Peyer's patch (tissue), 4 donors: Measurements from ENCODE around the gene PDSS2. TPM values are rescaled to one million over a fixed set of nuclear protein-coding genes. Genes with fewer than 3 reads are reported as not detected.

Source experiments
- DNase-seq, 3 donors: peaks; one replicate each; pipeline ENCODE4 v3.0.0-alpha.2; 2017 to 2019
- H3K27ac ChIP-seq, 4 donors: fragments of 200-600 bp; sonication (generic); one replicate each; pipeline ENCODE4 v1.5.1; 2016 to 2019
- H3K27me3 ChIP-seq, 2 donors: fragments of 200-600 bp; sonication (generic); one replicate each; pipeline ENCODE4 v1.5.1; 2019
- H3K36me3 ChIP-seq, 3 donors: fragments of 200-600 bp; sonication (generic); one replicate each; pipeline ENCODE4 v1.5.1; 2016 to 2019
- H3K4me1 ChIP-seq, 4 donors: fragments of 200-600 bp; sonication (generic); one replicate each; pipeline ENCODE4 v1.5.1; 2016 to 2019
- H3K4me3 ChIP-seq, 4 donors: fragments of 200-600 bp; sonication (generic); 1 replicate in 3 of 4; 2 replicates in 1 of 4; pipeline ENCODE4 v1.5.1; 2016 to 2019; ENCODE audit warnings: mild to moderate bottlenecking in 1 of 4
- H3K9me3 ChIP-seq, 4 donors: fragments of 200-600 bp; sonication (generic); one replicate each; pipeline ENCODE4 v1.5.1; 2016 to 2019; ENCODE audit warnings: mild to moderate bottlenecking in 1 of 4
- CTCF ChIP-seq, 6 experiments: fragments of 450-650 bp in 4 of 6; fragments of 200-600 bp in 2 of 6; sonication (generic) in 1 of 6; IDR thresholded peaks; one replicate each; pipeline ENCODE4 v1.5.1; 2017 to 2019; ENCODE audit warnings: antibody characterized with exemption in 6 of 6, mild to moderate bottlenecking in 3 of 6, moderate library complexity in 1 of 6
- POLR2A ChIP-seq, 2 donors: fragments of 450-650 bp; IDR thresholded peaks; one replicate each; pipeline ENCODE4 v1.5.1; 2017; ENCODE audit warnings: antibody characterized with exemption in 2 of 2, mild to moderate bottlenecking in 2 of 2, moderate library complexity in 2 of 2
- total RNA-seq, 4 donors: library from RNA; depleted of rRNA; stranded (reverse); fragments of >200 nt; gene quantifications; one replicate each; pipeline ENCODE4 v1.1.0, GENCODE V29; 2016

The PDSS2 gene
- total RNA-seq, 4 donors from 2014 or later, result 9.5 to 16.5 (median 15.4) TPM

- no peak overlapping the region for H3K4me3 ChIP-seq
- no peaks in the 10 kb centered on the region for H3K27me3 ChIP-seq
- TF ChIP-seq CTCF (IDR thresholded peaks at IDR 0.05), result no peak
- no peak for TF ChIP-seq POLR2A (IDR thresholded peaks at IDR 0.05)
- no peaks in the 10 kb centered on the region for H3K36me3 ChIP-seq
- no peak overlapping the region for H3K27ac ChIP-seq
- DNase-seq, result no peak
- no peaks in the 10 kb centered on the region for H3K4me1 ChIP-seq
- peaks cover 0 to 13% (median 6%) of the 10 kb centered on the region in 4 donors for H3K9me3 ChIP-seq
These were observed 15.6 kb downstream of the PDSS2 start for GRCh38 chr6:107443608-107444267.

- Histone ChIP-seq H3K27me3 (no peaks in the 10 kb centered on the region), H3K36me3 (no peaks in the 10 kb centered on the region), H3K9me3 (peaks cover 0 to 9% (median 4%) of the 10 kb centered on the region in 4 donors), H3K27ac (no peak overlapping the region), H3K4me3 (no peak overlapping the region), H3K4me1 (no peaks in the 10 kb centered on the region)
- TF ChIP-seq CTCF (IDR thresholded peaks at IDR 0.05) (no peak), POLR2A (IDR thresholded peaks at IDR 0.05) (no peak)
- DNase-seq, result no peak
These were observed 16.3 kb downstream of the PDSS2 start for GRCh38 chr6:107442938-107443607.

- Histone ChIP-seq H3K27me3 (no peaks in the 10 kb centered on the region), H3K36me3 (no peaks in the 10 kb centered on the region), H3K4me3 (no peak overlapping the region), H3K27ac (no peak overlapping the region), H3K4me1 (no peaks in the 10 kb centered on the region), H3K9me3 (no peaks in the 10 kb centered on the region)
- DNase-seq, result no peak
- TF ChIP-seq CTCF (IDR thresholded peaks at IDR 0.05) (no peak), POLR2A (IDR thresholded peaks at IDR 0.05) (no peak)
These were observed 17.7 kb downstream of the PDSS2 start for GRCh38 chr6:107441682-107442081.

GRCh38 chr6:107440936-107441335 is 18.4 kb downstream of the PDSS2 start:
- Histone ChIP-seq H3K27ac (no peak overlapping the region), H3K4me3 (no peak overlapping the region), H3K4me1 (no peaks in the 10 kb centered on the region), H3K9me3 (no peaks in the 10 kb centered on the region), H3K36me3 (no peaks in the 10 kb centered on the region), H3K27me3 (no peaks in the 10 kb centered on the region)
- TF ChIP-seq CTCF (IDR thresholded peaks at IDR 0.05) (no peak), POLR2A (IDR thresholded peaks at IDR 0.05) (no peak)
- DNase-seq, result no peak

GRCh38 chr6:107439406-107439805 is 20.0 kb downstream of the PDSS2 start:
- Histone ChIP-seq H3K9me3 (no peaks in the 10 kb centered on the region), H3K27me3 (no peaks in the 10 kb centered on the region), H3K4me3 (no peak overlapping the region), H3K36me3 (no peaks in the 10 kb centered on the region), H3K4me1 (no peaks in the 10 kb centered on the region), H3K27ac (no peak overlapping the region)
- DNase-seq, result no peak
- TF ChIP-seq POLR2A (IDR thresholded peaks at IDR 0.05), result no peak
- TF ChIP-seq CTCF (IDR thresholded peaks at IDR 0.05), result no peak
